ENCODE data around the gene ESF1. TPM values are rescaled to one million over a fixed set of nuclear protein-coding genes. Genes with fewer than 3 reads are reported as not detected.

ESF1 gene
- total RNA-seq, 2 experiments from 2014 or later = 10.1 to 13.5 TPM

DNA sequence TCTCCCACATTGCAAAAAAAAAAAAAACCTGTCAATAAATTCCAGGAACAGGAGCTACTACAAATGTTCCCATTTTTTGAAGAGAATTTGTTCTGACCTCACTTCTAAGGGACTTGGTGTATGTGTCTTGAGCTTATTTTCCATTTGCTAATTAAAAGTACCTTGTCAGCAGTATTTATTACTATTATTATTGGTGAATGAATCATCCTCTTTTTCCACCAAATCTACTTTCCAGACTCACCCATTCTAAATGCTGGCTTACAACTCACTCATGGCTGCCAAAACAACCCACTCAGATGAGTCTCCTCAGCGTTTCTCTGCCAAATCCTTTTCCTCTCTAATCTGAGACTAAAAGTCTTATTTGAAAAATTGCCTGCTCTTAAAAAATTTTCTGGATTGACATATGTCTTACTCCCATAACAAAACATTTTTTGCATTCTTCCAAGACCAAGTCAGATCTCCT, 112.8 kb downstream of the ESF1 start:
- TF ChIP-seq EZH2phosphoT487 (IDR thresholded peaks at IDR 0.05; ENCODE audit: borderline replicate concordance, low read depth, low read length) = no peak
- TF ChIP-seq, protein P1, sequence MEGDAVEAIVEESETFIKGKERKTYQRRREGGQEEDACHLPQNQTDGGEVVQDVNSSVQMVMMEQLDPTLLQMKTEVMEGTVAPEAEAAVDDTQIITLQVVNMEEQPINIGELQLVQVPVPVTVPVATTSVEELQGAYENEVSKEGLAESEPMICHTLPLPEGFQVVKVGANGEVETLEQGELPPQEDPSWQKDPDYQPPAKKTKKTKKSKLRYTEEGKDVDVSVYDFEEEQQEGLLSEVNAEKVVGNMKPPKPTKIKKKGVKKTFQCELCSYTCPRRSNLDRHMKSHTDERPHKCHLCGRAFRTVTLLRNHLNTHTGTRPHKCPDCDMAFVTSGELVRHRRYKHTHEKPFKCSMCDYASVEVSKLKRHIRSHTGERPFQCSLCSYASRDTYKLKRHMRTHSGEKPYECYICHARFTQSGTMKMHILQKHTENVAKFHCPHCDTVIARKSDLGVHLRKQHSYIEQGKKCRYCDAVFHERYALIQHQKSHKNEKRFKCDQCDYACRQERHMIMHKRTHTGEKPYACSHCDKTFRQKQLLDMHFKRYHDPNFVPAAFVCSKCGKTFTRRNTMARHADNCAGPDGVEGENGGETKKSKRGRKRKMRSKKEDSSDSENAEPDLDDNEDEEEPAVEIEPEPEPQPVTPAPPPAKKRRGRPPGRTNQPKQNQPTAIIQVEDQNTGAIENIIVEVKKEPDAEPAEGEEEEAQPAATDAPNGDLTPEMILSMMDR (conservative IDR thresholded peaks at IDR 0.05; ENCODE audit: low read length) = no peak
- CTCF ChIA-PET (ENCODE audit: unreplicated experiment) = no interaction called here
- Histone ChIP-seq H3K4me2 (ENCODE audit: low read length) (no peak overlapping the region), H3K9me2 (ENCODE audit: insufficient read depth, low read length) (no peaks in the 10 kb centered on the region), H3K4me3 (ENCODE audit: low read depth, low read length, poor library complexity, severe bottlenecking) (no peak overlapping the region), H4K20me1 (ENCODE audit: insufficient read depth, low read length) (no peaks in the 10 kb centered on the region), H3K36me3 (ENCODE audit: insufficient read depth, low read length) (no peaks in the 10 kb centered on the region), H3K27ac (ENCODE audit: low read depth, low read length, poor library complexity, severe bottlenecking) (no peak overlapping the region), H3K79me2 (ENCODE audit: insufficient read depth, low read depth, low read length) (no peaks in the 10 kb centered on the region), H3K4me1 (ENCODE audit: insufficient read depth, low read length, poor library complexity, severe bottlenecking) (no peaks in the 10 kb centered on the region), H3K9me3 (ENCODE audit: low read length) (no peaks in the 10 kb centered on the region), H2AFZ (ENCODE audit: low read length) (no peak overlapping the region)
- no TSS peak for BruUV-seq (replicated peaks)
- DNase-seq (ENCODE audit: low spot score) = no peak
- POLR2A ChIA-PET = interaction anchor here (1.1 kb wide), 1 partner anchor 43 kb away, joined by 3 read pairs; no protein-coding TSS in a partner anchor
- intact Hi-C loops (cut with micrococcal nuclease; ENCODE audit: unreplicated experiment) = no loop called here

DNA sequence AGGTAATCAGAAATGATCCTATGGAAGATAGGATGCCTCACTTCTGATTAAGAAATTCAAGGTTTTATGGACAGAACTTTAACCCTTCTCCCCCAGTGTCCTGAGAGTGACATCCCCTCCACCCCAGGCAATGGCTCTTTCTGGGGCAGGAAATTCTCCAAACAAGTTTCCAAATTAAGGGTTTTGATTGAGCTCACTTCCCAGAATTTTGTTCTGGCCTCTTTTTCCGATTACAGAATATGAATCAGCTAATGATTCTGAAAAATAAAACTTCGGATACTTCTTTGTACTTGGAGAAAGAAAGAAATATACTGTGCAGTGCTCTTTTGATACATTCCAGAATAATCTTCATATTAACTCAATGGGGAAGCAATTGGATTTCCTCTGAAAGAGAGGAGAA, 113.2 kb downstream of the ESF1 start:
- TF ChIP-seq, protein P1 (conservative IDR thresholded peaks at IDR 0.05; ENCODE audit: low read length) = no peak
- no peak for TF ChIP-seq EZH2phosphoT487 (IDR thresholded peaks at IDR 0.05; ENCODE audit: borderline replicate concordance, low read depth, low read length)
- no peaks in the 10 kb centered on the region for H3K9me3 ChIP-seq (ENCODE audit: low read length)
- POLR2A ChIA-PET = interaction anchor here (1.1 kb wide), 1 partner anchor 44 kb away, joined by 3 read pairs; no protein-coding TSS in a partner anchor
- H2AFZ ChIP-seq (ENCODE audit: low read length) = no peak overlapping the region
- H3K4me1 ChIP-seq (ENCODE audit: insufficient read depth, low read length, poor library complexity, severe bottlenecking) = no peaks in the 10 kb centered on the region
- H3K4me3 ChIP-seq (ENCODE audit: low read depth, low read length, poor library complexity, severe bottlenecking) = no peak overlapping the region
- intact Hi-C loops (cut with micrococcal nuclease; ENCODE audit: unreplicated experiment) = no loop called here
- no peak overlapping the region for H3K4me2 ChIP-seq (ENCODE audit: low read length)
- H3K9me2 ChIP-seq (ENCODE audit: insufficient read depth, low read length) = no peaks in the 10 kb centered on the region
- CTCF ChIA-PET (ENCODE audit: unreplicated experiment) = no interaction called here
- no TSS peak for BruUV-seq (replicated peaks)
- no peaks in the 10 kb centered on the region for H3K79me2 ChIP-seq (ENCODE audit: insufficient read depth, low read depth, low read length)
- H3K27ac ChIP-seq (ENCODE audit: low read depth, low read length, poor library complexity, severe bottlenecking) = no peak overlapping the region
- no peaks in the 10 kb centered on the region for H4K20me1 ChIP-seq (ENCODE audit: insufficient read depth, low read length)
- H3K36me3 ChIP-seq (ENCODE audit: insufficient read depth, low read length) = no peaks in the 10 kb centered on the region
- DNase-seq (ENCODE audit: low spot score) = no peak

DNA sequence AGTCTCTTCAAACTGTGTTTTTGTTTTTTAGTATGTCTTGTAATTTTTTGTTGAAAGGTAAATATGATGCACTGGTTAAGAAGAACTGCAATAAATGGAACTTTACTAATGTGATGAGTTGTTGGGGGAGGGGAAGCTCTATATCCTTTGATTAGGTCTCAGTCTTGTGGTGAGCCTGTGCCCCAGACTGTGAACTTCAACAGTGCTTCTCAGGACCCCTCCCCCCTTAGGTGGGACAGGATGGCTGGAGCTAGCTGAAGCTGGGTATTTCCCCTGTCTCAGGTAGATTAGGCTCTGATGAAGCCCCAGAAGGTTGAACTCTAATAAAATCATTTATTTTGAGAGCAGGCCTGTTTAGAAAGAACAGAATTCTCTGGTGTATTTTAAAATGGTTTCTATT, 114.6 kb downstream of the ESF1 start:
- DNase-seq (ENCODE audit: low spot score) = no peak
- Histone ChIP-seq H3K4me2 (ENCODE audit: low read length) (no peak overlapping the region), H3K36me3 (ENCODE audit: insufficient read depth, low read length) (no peaks in the 10 kb centered on the region), H3K4me3 (ENCODE audit: low read depth, low read length, poor library complexity, severe bottlenecking) (no peak overlapping the region), H4K20me1 (ENCODE audit: insufficient read depth, low read length) (no peaks in the 10 kb centered on the region), H2AFZ (ENCODE audit: low read length) (no peak overlapping the region), H3K9me3 (ENCODE audit: low read length) (no peaks in the 10 kb centered on the region), H3K79me2 (ENCODE audit: insufficient read depth, low read depth, low read length) (no peaks in the 10 kb centered on the region), H3K4me1 (ENCODE audit: insufficient read depth, low read length, poor library complexity, severe bottlenecking) (no peaks in the 10 kb centered on the region), H3K9me2 (ENCODE audit: insufficient read depth, low read length) (no peaks in the 10 kb centered on the region), H3K27ac (ENCODE audit: low read depth, low read length, poor library complexity, severe bottlenecking) (no peak overlapping the region)
- BruUV-seq (replicated peaks) = no TSS peak
- POLR2A ChIA-PET = interaction anchor here (1.2 kb wide), 1 partner anchor 27 kb away, joined by 3 read pairs; no protein-coding TSS in a partner anchor
- TF ChIP-seq, protein P1 (conservative IDR thresholded peaks at IDR 0.05; ENCODE audit: low read length) = no peak
- TF ChIP-seq EZH2phosphoT487 (IDR thresholded peaks at IDR 0.05; ENCODE audit: borderline replicate concordance, low read depth, low read length) = no peak
- intact Hi-C loops (cut with micrococcal nuclease; ENCODE audit: unreplicated experiment) = no loop called here
- CTCF ChIA-PET (ENCODE audit: unreplicated experiment) = no interaction called here
